H9 (cell line): ENCODE measurements around the gene GSC2. TPM values are rescaled to one million over a fixed set of nuclear protein-coding genes. Genes with fewer than 3 reads are reported as not detected.

Source experiments
- DNase-seq: peaks from one replicate; pipeline ENCODE4 v3.0.0-alpha.2; 2017
- H2AFZ ChIP-seq: one replicate; pipeline ENCODE4 v1.6.1; 2013; ENCODE audit warnings: mild to moderate bottlenecking, low read length, control low read depth, moderate library complexity
- H2AK5ac ChIP-seq: 2 replicates; pipeline ENCODE4 v1.6.1; 2013; ENCODE audit warnings: low read length, control low read depth, mixed read lengths; ENCODE audit not compliant: insufficient read length
- H2BK120ac ChIP-seq: one replicate; pipeline ENCODE4 v1.6.1; 2013; ENCODE audit warnings: low read depth, mild to moderate bottlenecking, low read length, control low read depth, inconsistent platforms; ENCODE audit not compliant: poor library complexity, severe bottlenecking
- H2BK12ac ChIP-seq: 2 replicates; pipeline ENCODE4 v1.6.1; 2013; ENCODE audit warnings: low read length, control low read depth, mixed read lengths, low read depth; ENCODE audit not compliant: insufficient read length
- H2BK15ac ChIP-seq: 2 replicates; pipeline ENCODE4 v1.6.1; 2013; ENCODE audit warnings: low read depth, low read length, control low read depth
- H2BK20ac ChIP-seq: one replicate; pipeline ENCODE4 v1.6.1; 2013; ENCODE audit warnings: low read depth, mild to moderate bottlenecking, low read length, control low read depth, inconsistent platforms; ENCODE audit not compliant: poor library complexity, severe bottlenecking
- H2BK5ac ChIP-seq: 2 replicates; pipeline ENCODE4 v1.6.1; 2013; ENCODE audit warnings: low read length, control low read depth, mixed read lengths; ENCODE audit not compliant: insufficient read length
- H3K14ac ChIP-seq: 2 replicates; pipeline ENCODE4 v1.6.1; 2013; ENCODE audit warnings: low read length, control low read depth; ENCODE audit not compliant: insufficient read depth
- H3K18ac ChIP-seq: 2 replicates; pipeline ENCODE4 v1.6.1; 2013; ENCODE audit warnings: low read depth, mild to moderate bottlenecking, mixed read lengths, low read length, control low read depth; ENCODE audit not compliant: insufficient read length
- H3K23ac ChIP-seq: 2 replicates; pipeline ENCODE4 v1.6.1; 2013; ENCODE audit warnings: low read length, control low read depth, mixed read lengths, low read depth; ENCODE audit not compliant: insufficient read length
- H3K23me2 ChIP-seq: 2 replicates; pipeline ENCODE4 v1.6.1; 2013; ENCODE audit warnings: low read depth, mild to moderate bottlenecking, mixed read lengths, low read length, control low read depth; ENCODE audit not compliant: insufficient read length, poor library complexity, severe bottlenecking
- H3K27ac ChIP-seq: 2 replicates; pipeline ENCODE4 v1.5.1; 2013; ENCODE audit warnings: low read length, control low read depth, mixed read lengths, low read depth; ENCODE audit not compliant: insufficient read length
- H3K27me3 ChIP-seq: 2 replicates; pipeline ENCODE4 v1.6.1; 2013; ENCODE audit warnings: low read length, control low read depth, inconsistent platforms; ENCODE audit not compliant: insufficient read depth
- H3K4ac ChIP-seq: 2 replicates; pipeline ENCODE4 v1.6.1; 2013; ENCODE audit warnings: low read depth, mild to moderate bottlenecking, control low read depth, inconsistent platforms, low read length, moderate library complexity
- H3K4me1 ChIP-seq: 2 replicates; pipeline ENCODE4 v1.6.1; 2013; ENCODE audit warnings: low read length, control low read depth, inconsistent platforms; ENCODE audit not compliant: insufficient read depth
- H3K4me2 ChIP-seq: 2 replicates; pipeline ENCODE4 v1.6.1; 2013; ENCODE audit warnings: low read length, control low read depth, mixed read lengths; ENCODE audit not compliant: insufficient read length, insufficient read depth
- H3K56ac ChIP-seq: 2 replicates; pipeline ENCODE4 v1.6.1; 2013; ENCODE audit warnings: low read depth, mild to moderate bottlenecking, mixed read lengths, low read length, control low read depth; ENCODE audit not compliant: insufficient read length
- H3K79me1 ChIP-seq: 2 replicates; pipeline ENCODE4 v1.6.1; 2013; ENCODE audit warnings: low read depth, mild to moderate bottlenecking, moderate library complexity, low read length, control low read depth, inconsistent platforms; ENCODE audit not compliant: insufficient read depth, poor library complexity, severe bottlenecking
- H3K79me2 ChIP-seq: 2 replicates; pipeline ENCODE4 v1.6.1; 2013; ENCODE audit warnings: low read length, control low read depth, inconsistent platforms; ENCODE audit not compliant: insufficient read depth
- H3K9ac ChIP-seq: 2 replicates; pipeline ENCODE4 v1.6.1; 2013; ENCODE audit warnings: low read length, control low read depth, mixed read lengths; ENCODE audit not compliant: insufficient read length; ENCODE audit errors: extremely low read depth
- H3K9me3 ChIP-seq: one replicate; pipeline ENCODE4 v1.6.1; 2013; ENCODE audit warnings: low read depth, low read length, inconsistent platforms; ENCODE audit not compliant: control insufficient read depth
- H3T11ph ChIP-seq: one replicate; pipeline ENCODE4 v1.6.1; 2013; ENCODE audit warnings: mild to moderate bottlenecking, low read length, control low read depth, inconsistent platforms
- H4K20me1 ChIP-seq: one replicate; pipeline ENCODE4 v1.6.1; 2013; ENCODE audit not compliant: control insufficient read depth, insufficient read length, insufficient read depth
- H4K5ac ChIP-seq: 2 replicates; pipeline ENCODE4 v1.6.1; 2013; ENCODE audit warnings: low read depth, mild to moderate bottlenecking, mixed read lengths, low read length, control low read depth; ENCODE audit not compliant: insufficient read length
- H4K8ac ChIP-seq: replicated peaks from 2 replicates; pipeline ENCODE4 v1.6.1; 2013; ENCODE audit warnings: low read length, control low read depth, mixed read lengths, low read depth; ENCODE audit not compliant: insufficient read length
- H4K91ac ChIP-seq: 2 replicates; pipeline ENCODE4 v1.6.1; 2013; ENCODE audit warnings: low read depth, mild to moderate bottlenecking, moderate library complexity, mixed read lengths, low read length, control low read depth; ENCODE audit not compliant: insufficient read length
- H3K27ac Mint-ChIP-seq, 3 experiments: 2 replicates in 2 of 3; 3 replicates in 1 of 3; pipeline ENCODE4 v1.8.0; 2020 to 2021; ENCODE audit warnings: mixed read lengths in 3 of 3, mild to moderate bottlenecking in 1 of 3, moderate library complexity in 1 of 3
- H3K27me3 Mint-ChIP-seq: 2 replicates; pipeline ENCODE4 v1.8.0; 2021; ENCODE audit warnings: low read depth, mild to moderate bottlenecking, moderate library complexity, mixed read lengths
- H3K36me3 Mint-ChIP-seq, 3 experiments: 2 replicates in 2 of 3; 3 replicates in 1 of 3; pipeline ENCODE4 v1.8.0; 2020 to 2021; ENCODE audit warnings: low read depth in 3 of 3, mixed read lengths in 3 of 3; ENCODE audit not compliant: insufficient read depth in 1 of 3
- H3K4me1 Mint-ChIP-seq, 2 experiments: 2 replicates each; pipeline ENCODE4 v1.8.0; 2020; ENCODE audit warnings: mixed read lengths in 2 of 2
- H3K4me3 Mint-ChIP-seq, 2 experiments: 2 replicates in 1 of 2; 3 replicates in 1 of 2; pipeline ENCODE4 v1.8.0; 2020 to 2021; ENCODE audit warnings: mild to moderate bottlenecking in 2 of 2, mixed read lengths in 2 of 2, moderate library complexity in 1 of 2
- H3K9me3 Mint-ChIP-seq, 2 experiments: 2 replicates in 1 of 2; 3 replicates in 1 of 2; pipeline ENCODE4 v1.8.0; 2020; ENCODE audit warnings: mild to moderate bottlenecking in 2 of 2, mixed read lengths in 2 of 2, moderate library complexity in 1 of 2
- CTCF ChIP-seq: fragments of 200-600 bp; sonication (generic); conservative IDR thresholded peaks from 3 replicates; pipeline ENCODE4 v1.8.0; 2021; ENCODE audit warnings: antibody characterized with exemption, mild to moderate bottlenecking
- WGBS: extraction: QIAGEN DNeasy Blood & Tissue Kit; methylation state at CpG from one replicate; pipeline ENCODE4 v1.1.7; 2013; ENCODE audit warnings: missing lambda C conversion rate, low lambda C conversion rate, mixed read lengths; ENCODE audit not compliant: insufficient read length; ENCODE audit errors: extremely low coverage; 5-methylcytosine and 5-hydroxymethylcytosine counted together
- total RNA-seq: library from RNA; stranded (reverse); gene quantifications from 2 replicates; pipeline ENCODE4 v1.2.1, GENCODE V29; 2021

GSC2 gene
- total RNA-seq, 1 experiment from 2014 or later = 0.22 TPM

GRCh38 chr22:19143967-19144400 is 6.1 kb downstream of the GSC2 start:
- H2BK20ac ChIP-seq = no peak overlapping the region
- Mint-ChIP-seq H3K27me3 (peaks cover 31% of the 10 kb centered on the region), H3K27ac (peak overlapping the region in 2 of 3 experiments; percentile 50 to 98; a peak in 3 of 7 replicates), H3K4me3 (peak overlapping the region; percentile 97 to 99), H3K9me3 (no peaks in the 10 kb centered on the region; a peak in 1 of 5 replicates), H3K4me1 (peaks cover 14 to 24% of the 10 kb centered on the region in 2 experiments), H3K36me3 (peaks cover 12 to 40% (median 31%) of the 10 kb centered on the region in 3 experiments; a peak in 6 of 7 replicates)
- H2AK5ac ChIP-seq = no peak overlapping the region
- H3K4ac ChIP-seq = no peak overlapping the region
- H2BK12ac ChIP-seq = no peak overlapping the region
- no peak overlapping the region for H3K56ac ChIP-seq
- H3K18ac ChIP-seq = no peak overlapping the region
- no peak overlapping the region for H4K5ac ChIP-seq
- H3K14ac ChIP-seq = no peak overlapping the region
- no peak overlapping the region for H2AFZ ChIP-seq
- no peak overlapping the region for H3K27ac ChIP-seq
- H4K8ac ChIP-seq = no peak overlapping the region
- no peak overlapping the region for H2BK5ac ChIP-seq
- H4K20me1 ChIP-seq = no peaks in the 10 kb centered on the region
- no peak overlapping the region for H3K23ac ChIP-seq
- no peak overlapping the region for H4K91ac ChIP-seq
- no peak for DNase-seq
- H3T11ph ChIP-seq = no peak overlapping the region
- no peaks in the 10 kb centered on the region for H3K9me3 ChIP-seq
- H3K23me2 ChIP-seq = peaks cover 6% of the 10 kb centered on the region
- no CpG with 5 or more reads among the region's 17 CpGs for WGBS
- peaks cover 19% of the 10 kb centered on the region for H3K27me3 ChIP-seq
- no peaks in the 10 kb centered on the region for H3K4me1 ChIP-seq
- H2BK120ac ChIP-seq = no peak overlapping the region
- H3K79me1 ChIP-seq = no peaks in the 10 kb centered on the region
- H3K79me2 ChIP-seq = peaks cover 3% of the 10 kb centered on the region; the same call in 1 of the 2 replicates
- H2BK15ac ChIP-seq = no peak overlapping the region
- no peak for TF ChIP-seq CTCF
- peak overlapping the region; percentile 93 for H3K4me2 ChIP-seq
- peak overlapping the region; percentile 75 for H3K9ac ChIP-seq
